GM12892 (cell line): ENCODE measurements around the gene RBSN.

Source experiments
- POLR2A ChIP-seq: IDR thresholded peaks from 2 replicates; pipeline ENCODE4 v1.6.1; 2011; ENCODE audit warnings: low read depth, low read length, control low read depth
- POLR2AphosphoS5 ChIP-seq: IDR thresholded peaks from 2 replicates; pipeline ENCODE4 v1.6.1; 2011; ENCODE audit warnings: low read depth, low read length, control low read depth

DNA sequence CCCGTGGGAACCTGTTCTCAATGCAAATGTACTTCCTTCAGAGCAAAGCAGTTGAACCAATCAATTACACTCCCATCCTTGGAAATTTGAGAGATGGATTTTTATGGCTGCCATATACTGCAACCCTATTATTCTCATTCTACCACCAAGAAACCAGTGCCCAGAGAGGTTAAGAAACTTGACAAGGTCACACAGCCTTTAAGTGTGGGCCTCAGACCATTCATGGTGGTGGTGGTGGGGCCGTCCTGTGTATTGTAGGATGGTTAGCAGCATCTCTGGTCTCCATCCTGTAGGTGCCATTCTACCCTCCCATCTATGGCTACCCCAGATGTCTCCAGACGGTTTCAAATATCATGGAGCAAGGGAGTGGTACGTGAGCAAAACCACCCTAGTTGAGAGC, 23.4 kb upstream of the RBSN start:
- TF ChIP-seq POLR2AphosphoS5 (no peak), POLR2A (no peak)
